ENCODE results near the gene ARHGEF2.
"Not testable (repeated sequence)": the region's sequence is repeated elsewhere in the genome, so short reads cannot be mapped to it uniquely, and the experiment has no call there.

The ARHGEF2 gene

DNA sequence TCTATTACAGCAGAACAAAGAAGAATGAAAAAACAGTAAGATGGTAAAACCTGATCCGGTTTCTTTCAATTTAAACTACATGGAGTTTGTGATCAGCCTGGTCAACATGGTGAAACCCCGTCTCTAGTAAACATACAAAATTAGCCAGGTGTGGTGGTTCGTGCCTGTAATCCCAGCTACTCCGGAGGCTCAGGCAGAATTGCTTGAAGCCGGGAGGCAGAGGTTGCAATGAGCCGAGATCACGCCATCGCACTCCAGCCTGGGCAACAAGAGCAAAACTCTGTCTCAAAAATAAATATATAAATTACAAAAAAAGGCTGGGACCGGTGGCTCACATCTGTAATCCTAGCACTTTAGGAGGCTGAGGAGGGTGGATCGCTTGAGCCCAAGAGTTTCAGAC lies 47.6 kb downstream of the ARHGEF2 start:
- H3K27me3 Mint-ChIP-seq, H3K27ac Mint-ChIP-seq, DNase-seq, H3K9me3 Mint-ChIP-seq, ATAC-seq: not testable (repeated sequence)
- peak overlapping the region; percentile 37 to 84 for H3K4me3 Mint-ChIP-seq
- H3K4me1 Mint-ChIP-seq = peaks cover 35% of the 10 kb centered on the region

DNA sequence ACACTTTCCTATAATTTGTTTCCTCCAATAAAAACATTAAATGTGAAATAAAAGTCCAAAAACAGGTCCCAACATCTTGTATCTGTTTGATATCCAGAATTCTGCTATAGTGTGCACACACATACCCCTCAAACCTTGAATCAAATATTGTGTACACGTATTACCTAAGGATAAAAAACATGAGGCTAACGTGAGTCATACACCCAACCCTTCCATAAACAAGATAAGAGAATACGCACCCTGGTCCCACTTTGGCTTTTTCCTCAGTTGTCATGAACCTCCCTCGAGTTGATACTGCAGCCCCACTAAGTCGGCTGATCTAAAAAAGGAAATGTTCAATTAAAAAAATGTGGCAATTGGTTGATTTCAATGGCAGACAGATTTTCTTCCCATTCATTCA lies 49.3 kb downstream of the ARHGEF2 start:
- ATAC-seq = no peak
- DNase-seq = no peak
- H3K4me3 Mint-ChIP-seq = no peak overlapping the region
- no peaks in the 10 kb centered on the region for H3K27me3 Mint-ChIP-seq
- H3K27ac Mint-ChIP-seq = no peak overlapping the region
- peaks cover 35% of the 10 kb centered on the region for H3K4me1 Mint-ChIP-seq
- no peaks in the 10 kb centered on the region for H3K9me3 Mint-ChIP-seq

DNA sequence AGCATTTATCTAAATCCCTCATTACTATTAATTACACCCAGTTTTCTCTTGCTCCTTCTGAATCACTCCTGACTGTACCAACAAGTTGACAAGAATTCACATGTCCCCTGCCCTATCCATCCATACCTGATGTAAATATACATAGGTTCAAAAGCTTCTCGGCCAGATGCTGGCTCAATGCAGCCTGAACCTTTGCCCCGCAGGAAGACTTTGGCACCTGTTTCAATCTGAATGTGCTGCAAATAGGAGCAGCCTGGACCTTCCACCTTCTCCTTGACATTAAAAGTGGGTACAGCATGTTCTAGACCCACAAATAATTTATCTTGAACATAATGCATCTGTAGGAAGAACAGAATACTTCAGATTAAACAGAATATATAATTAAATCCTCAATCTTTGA lies 52.8 kb downstream of the ARHGEF2 start:
- ATAC-seq (no peak), DNase-seq (no peak)
- Mint-ChIP-seq H3K4me3 (no peak overlapping the region), H3K4me1 (peaks cover 13% of the 10 kb centered on the region), H3K27ac (peak overlapping the region in 1 of 2 donors; percentile 24), H3K9me3 (no peaks in the 10 kb centered on the region), H3K27me3 (no peaks in the 10 kb centered on the region)

DNA sequence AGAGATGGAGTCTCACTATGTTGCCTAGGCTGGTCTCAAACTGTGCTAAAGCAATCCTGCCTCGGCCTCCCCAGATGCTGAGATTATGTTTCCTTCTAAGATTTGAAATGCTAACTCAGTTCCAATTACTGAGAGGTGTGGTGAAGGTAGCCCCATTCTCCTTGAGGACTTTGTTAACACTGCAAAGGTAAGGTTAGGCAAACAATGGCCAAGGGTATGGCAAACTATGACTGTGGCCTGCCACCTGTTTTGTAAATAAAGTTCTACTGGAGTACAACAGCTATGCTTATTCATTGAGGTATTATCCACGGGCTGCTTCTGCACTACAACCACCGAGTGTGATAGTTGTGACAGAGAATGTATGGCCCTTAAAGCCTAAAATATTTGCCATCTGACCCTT lies 57.6 kb downstream of the ARHGEF2 start:
- no peak overlapping the region for H3K27ac Mint-ChIP-seq
- DNase-seq (no peak), ATAC-seq (no peak)
- no peaks in the 10 kb centered on the region for H3K9me3 Mint-ChIP-seq
- H3K4me3 Mint-ChIP-seq = no peak overlapping the region
- no peaks in the 10 kb centered on the region for H3K27me3 Mint-ChIP-seq
- no peaks in the 10 kb centered on the region for H3K4me1 Mint-ChIP-seq

DNA sequence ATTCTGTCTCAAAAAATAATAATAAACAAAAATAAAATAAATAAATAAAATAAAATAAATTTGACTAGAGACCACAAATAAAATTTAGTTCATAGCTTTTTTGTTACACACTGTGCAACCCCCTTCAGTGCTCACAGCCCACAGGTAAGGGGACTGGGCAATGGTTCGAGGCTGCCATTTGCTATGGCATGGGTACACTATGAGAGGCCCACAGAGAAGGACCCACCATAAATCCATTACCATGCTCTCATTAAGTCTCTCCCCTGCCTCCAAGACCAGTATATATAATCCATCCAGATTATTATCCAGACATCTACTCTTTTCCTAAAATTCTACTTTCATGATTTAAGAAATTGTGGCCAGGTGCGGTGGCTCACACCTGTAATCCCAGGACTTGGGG lies 58.5 kb downstream of the ARHGEF2 start:
- ATAC-seq (no peak), DNase-seq (no peak)
- Mint-ChIP-seq H3K27me3 (no peaks in the 10 kb centered on the region), H3K9me3 (no peaks in the 10 kb centered on the region), H3K4me1 (no peaks in the 10 kb centered on the region), H3K4me3 (no peak overlapping the region), H3K27ac (no peak overlapping the region)

DNA sequence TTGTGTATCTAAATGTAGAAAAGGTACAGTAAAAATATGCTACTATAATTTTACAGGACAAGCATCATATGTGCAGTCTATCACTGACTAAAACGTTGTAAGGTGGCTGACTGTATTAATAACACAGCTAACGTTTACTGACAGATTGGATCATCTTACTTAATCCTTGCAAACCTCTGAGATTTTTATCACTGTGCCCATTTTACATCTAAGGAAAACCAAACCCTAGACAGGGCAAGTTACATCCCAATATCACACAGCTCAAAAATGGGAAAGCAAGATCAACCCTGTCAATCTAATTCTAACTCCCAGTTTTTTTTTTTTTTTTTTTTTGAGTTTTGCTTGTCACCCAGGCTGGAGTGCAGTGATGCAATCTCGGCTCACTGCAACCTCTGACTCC lies 59.7 kb downstream of the ARHGEF2 start:
- DNase-seq = no peak
- ATAC-seq = no peak
- no peak overlapping the region for H3K27ac Mint-ChIP-seq
- no peaks in the 10 kb centered on the region for H3K4me1 Mint-ChIP-seq
- no peak overlapping the region for H3K4me3 Mint-ChIP-seq
- no peaks in the 10 kb centered on the region for H3K9me3 Mint-ChIP-seq
- H3K27me3 Mint-ChIP-seq = no peaks in the 10 kb centered on the region

DNA sequence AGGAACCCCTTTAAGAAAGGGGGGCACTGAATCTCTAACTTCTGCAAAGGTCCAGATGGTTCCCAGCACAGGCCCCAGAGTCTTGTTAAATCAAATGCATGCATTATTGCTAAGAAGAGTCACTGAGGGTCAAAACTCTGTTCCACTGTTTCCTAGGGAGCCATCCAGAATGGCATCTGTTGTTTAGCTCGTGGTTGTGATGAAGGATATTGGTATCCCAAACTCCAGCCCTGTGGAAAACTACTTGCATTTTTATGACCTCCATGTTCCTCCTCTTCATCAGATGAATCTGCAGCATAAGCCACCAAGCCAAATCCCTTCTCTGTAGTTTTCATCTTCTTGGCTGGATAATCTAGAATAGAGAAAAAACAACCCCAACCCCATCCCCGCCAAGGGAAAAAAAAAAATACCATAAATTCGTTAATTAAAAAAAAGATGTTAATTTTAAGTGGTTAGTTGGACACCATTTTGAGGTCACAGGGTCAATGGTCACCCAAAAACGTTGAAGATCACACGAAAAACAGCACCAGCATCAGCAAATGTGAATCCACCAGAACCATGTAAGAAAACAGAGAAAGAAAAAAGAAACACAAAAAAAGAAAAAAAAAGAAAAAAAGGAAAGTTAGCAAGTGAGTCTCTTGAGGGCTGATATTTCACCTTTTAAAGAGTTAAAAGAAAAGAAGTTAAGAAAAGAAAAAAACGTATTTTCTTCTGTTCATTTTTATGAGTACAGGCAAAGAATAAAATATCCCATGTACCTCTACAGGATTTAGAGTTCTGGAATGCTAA lies 64.2 kb downstream of the ARHGEF2 start:
- Mint-ChIP-seq H3K4me1 (peaks cover 27% of the 10 kb centered on the region), H3K27ac (peak overlapping the region in 1 of 2 donors; percentile 78), H3K27me3 (no peaks in the 10 kb centered on the region), H3K4me3 (no peak overlapping the region), H3K9me3 (no peaks in the 10 kb centered on the region)
- DNase-seq (no peak), ATAC-seq (no peak)

DNA sequence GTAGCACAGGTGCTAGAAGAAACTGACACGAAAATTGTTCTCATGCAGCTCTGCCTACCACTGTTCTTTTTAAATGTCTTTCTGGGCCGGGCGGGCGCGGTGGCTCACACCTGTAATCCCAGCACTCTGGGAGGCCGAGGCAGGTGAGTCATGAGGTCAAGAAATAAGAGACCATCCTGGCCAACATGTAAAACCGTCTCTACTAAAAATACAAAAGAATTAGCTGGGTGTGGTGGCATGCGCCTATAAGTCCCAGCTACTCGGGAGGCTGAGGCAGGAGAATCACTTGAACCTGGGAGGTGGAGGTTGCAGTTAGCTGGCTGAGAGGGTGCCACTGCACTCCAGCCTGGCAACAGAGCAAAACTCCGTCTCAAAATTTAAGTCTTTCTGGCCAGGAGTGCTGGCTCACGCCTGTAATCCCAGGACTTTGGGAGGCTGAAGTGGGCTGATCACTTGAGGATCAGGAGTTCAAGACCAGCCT lies 66.3 kb downstream of the ARHGEF2 start:
- DNase-seq = no peak

DNA sequence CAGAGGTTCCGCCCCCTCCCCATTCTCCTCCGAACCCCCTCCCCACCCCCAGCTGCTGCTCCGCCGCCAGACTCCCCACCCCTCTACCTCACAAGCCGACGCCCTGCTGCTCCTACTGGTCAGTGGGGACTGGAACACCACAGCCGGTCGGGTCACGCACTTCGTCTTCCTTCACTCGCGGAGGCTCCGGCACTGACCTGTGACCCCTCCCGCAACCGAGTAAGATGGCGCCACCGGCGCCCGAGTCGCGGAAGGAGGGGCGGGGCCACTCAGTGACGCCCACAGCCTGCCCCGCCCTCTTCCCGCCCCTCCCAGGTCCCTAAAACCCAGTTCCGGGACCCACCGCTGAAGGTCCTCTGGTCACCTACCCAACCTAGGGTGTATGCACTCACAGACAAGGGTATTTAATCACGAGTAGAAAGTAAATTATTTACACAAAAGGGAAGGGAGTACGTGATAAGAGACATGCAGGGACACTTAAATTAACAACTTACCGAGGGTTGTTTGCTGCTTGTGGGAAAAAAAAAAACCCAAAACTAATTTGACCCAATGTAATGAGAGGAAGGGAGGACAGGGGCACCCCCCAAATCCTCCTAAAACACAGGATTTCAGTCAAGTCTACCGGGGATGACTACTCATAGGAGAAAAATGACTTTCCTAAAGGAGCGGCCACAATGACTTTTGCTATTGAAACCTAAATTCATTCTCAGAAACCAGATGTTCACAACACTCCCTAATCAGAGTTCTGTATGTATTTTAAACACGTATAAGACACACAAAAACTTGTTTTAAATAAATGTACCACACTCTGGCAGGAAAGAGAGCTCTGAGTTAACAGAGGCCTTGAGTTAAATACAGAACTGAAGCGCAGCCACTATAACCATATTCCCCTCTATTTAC lies 66.9 kb downstream of the ARHGEF2 start, which contains the start of gene RIT1:
TSS of gene RIT1 (minus strand) at position 194 of the 900 bp plus-strand sequence. CDS start 588 bp downstream, outside the sequence.
- ATAC-seq (peak; percentile 94), DNase-seq (peak; percentile 78 to 84)
- H3K27ac Mint-ChIP-seq = peak within 1 kb of the TSS; percentile 98 to 99
- H3K4me1 Mint-ChIP-seq = peaks cover 27% of the 10 kb centered on the region
- H3K27me3 Mint-ChIP-seq = no peaks in the 10 kb centered on the region
- H3K9me3 Mint-ChIP-seq = no peaks in the 10 kb centered on the region
- H3K4me3 Mint-ChIP-seq = peak within 1 kb of the TSS; percentile 97

More for the DNA sequence above, 66.3 kb downstream of the ARHGEF2 start:
- Mint-ChIP-seq H3K27me3 (no peaks in the 10 kb centered on the region), H3K27ac (peak overlapping the region in 1 of 2 donors; percentile 63), H3K4me3 (peak overlapping the region in 1 of 2 donors; percentile 97), H3K4me1 (peaks cover 27% of the 10 kb centered on the region), H3K9me3 (no peaks in the 10 kb centered on the region)
- ATAC-seq = no peak

DNA sequence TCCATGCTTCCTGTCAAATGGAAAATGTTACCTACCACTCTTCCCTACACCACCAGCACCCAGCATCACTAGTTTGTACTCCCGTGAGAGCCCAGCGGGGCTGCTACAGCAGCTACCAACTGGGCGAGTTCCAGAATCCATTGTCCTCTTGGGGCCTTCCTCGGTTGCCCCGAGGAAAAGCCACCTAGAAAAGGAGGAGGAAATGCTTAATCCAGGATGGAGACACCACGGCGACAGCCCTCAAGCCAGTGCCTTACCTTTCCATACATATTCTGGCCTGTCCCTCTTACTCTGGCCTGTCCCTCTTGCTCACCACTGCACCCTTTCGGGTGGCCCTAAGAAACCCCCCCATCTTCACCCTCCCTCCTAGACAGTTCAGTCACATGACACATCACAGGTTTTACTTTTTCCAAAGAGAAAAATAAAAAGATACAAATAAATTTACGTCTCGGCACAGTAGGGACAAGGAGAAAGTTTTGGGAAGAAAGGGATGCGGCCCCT lies 67.7 kb downstream of the ARHGEF2 start:
- peaks cover 27% of the 10 kb centered on the region for H3K4me1 Mint-ChIP-seq
- peak; percentile 64 for ATAC-seq
- peak overlapping the region; percentile 97 for H3K4me3 Mint-ChIP-seq
- peak overlapping the region; percentile 98 to 99 for H3K27ac Mint-ChIP-seq
- DNase-seq = peak; percentile 10 to 27
- H3K9me3 Mint-ChIP-seq = no peaks in the 10 kb centered on the region
- no peaks in the 10 kb centered on the region for H3K27me3 Mint-ChIP-seq

DNA sequence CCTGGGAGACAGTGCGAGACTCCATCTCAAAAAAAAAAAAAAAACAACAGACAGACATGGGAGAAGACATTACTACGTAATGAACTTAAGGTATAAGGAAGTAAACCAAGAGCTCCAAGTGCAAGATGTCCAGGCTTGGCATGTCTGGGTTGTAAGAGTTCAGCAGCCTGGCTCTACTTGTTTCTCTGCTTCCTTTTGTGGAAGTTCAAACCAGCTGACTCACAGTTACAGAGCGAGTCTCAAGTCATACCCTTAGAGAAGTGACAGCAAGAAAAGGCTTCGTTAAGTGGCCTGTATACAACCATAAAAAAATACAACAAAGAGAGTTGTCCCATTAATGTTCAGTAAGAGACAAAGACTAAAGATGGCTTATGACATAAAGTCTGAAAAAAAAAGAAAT lies 68.5 kb downstream of the ARHGEF2 start:
- DNase-seq (no peak), ATAC-seq (no peak)
- H3K9me3 Mint-ChIP-seq = no peaks in the 10 kb centered on the region
- peaks cover 27% of the 10 kb centered on the region for H3K4me1 Mint-ChIP-seq
- H3K27me3 Mint-ChIP-seq = no peaks in the 10 kb centered on the region
- H3K4me3 Mint-ChIP-seq = peak overlapping the region; percentile 97
- H3K27ac Mint-ChIP-seq = peak overlapping the region; percentile 44 to 63

DNA sequence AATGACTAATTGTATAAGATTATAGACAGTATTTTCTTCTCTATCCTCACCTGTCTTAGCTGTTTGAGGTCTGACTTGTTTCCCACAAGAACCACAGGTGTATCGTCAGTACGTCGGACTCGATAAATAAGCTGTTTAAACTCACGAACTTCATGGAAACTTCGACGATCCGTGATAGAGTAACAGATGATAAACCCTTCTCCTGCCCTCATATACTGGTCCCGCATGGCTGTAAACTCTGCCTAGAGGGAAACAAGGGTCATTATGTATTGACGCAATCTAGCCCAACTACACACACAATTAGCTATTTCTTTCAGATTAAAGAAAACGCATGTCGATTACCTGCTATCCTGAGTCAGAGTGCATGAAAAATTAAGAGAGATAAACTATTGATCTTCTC lies 74.1 kb downstream of the ARHGEF2 start:
- DNase-seq (no peak), ATAC-seq (no peak)
- no peak overlapping the region for H3K4me3 Mint-ChIP-seq
- no peaks in the 10 kb centered on the region for H3K9me3 Mint-ChIP-seq
- H3K27ac Mint-ChIP-seq = no peak overlapping the region
- no peaks in the 10 kb centered on the region for H3K27me3 Mint-ChIP-seq
- no peaks in the 10 kb centered on the region for H3K4me1 Mint-ChIP-seq

DNA sequence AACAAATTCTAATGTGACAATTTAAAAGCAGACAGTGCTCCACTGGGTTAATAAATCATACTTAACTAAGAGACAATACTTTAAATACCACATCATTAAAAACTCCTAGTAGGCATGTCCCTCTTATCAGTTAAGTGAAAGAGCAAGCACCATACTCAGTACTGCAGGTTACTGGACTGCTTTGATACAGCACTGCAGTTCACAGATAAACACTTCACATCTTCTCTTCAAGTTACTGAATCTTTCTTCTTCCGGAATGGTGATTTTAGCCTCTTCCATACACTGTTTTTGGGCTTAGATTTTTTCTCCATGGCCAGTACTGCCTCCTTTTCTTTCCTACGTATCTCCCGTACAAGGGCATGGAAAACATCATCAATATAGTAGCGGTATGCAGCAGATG lies 78.2 kb downstream of the ARHGEF2 start:
- no peak overlapping the region for H3K27ac Mint-ChIP-seq
- ATAC-seq = no peak
- no peaks in the 10 kb centered on the region for H3K27me3 Mint-ChIP-seq
- peaks cover 10% of the 10 kb centered on the region for H3K4me1 Mint-ChIP-seq
- no peak overlapping the region for H3K4me3 Mint-ChIP-seq
- no peaks in the 10 kb centered on the region for H3K9me3 Mint-ChIP-seq
- DNase-seq = no peak

DNA sequence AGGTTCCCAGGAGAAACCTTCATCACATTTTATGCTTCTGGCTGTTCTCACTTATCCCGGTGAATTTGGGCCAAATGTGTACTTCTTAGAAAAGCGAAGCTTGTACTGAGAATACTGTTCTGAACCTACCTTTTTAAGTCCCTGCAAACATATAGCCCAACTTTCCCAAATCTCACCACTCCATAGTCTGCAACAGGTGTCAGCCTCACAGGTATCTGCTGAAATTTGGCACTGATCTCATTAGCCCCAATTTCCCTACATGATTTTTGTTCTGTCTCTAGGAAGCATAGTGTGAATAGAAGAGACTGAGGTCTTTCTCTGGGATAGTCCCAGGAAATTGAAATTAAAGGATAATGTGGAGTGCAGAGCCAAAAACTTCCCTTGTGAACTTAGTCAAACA lies 78.7 kb downstream of the ARHGEF2 start:
- DNase-seq (no peak), ATAC-seq (no peak)
- Mint-ChIP-seq H3K27me3 (no peaks in the 10 kb centered on the region), H3K9me3 (no peaks in the 10 kb centered on the region), H3K27ac (peak overlapping the region in 1 of 2 donors; percentile 22), H3K4me1 (peaks cover 10% of the 10 kb centered on the region), H3K4me3 (no peak overlapping the region)

DNA sequence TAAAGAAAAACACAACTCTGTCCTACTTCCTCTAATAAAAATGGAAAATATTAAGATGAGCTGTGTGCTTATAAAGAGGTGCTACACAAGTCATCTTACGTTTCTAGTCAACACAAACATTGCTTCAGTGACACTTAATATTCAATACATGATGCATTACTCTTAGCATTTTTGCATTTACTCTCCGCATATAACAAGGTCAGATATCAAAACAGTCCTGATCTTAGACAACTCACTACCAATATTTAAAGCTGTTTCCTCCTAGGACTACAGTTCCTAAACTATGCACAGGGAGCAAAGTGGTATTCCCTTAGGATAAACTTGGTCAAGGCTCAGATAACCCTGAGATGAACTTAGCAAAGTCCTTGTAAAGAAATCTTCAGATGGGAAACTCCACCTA lies 79.5 kb downstream of the ARHGEF2 start:
- Mint-ChIP-seq H3K27ac (no peak overlapping the region), H3K9me3 (no peaks in the 10 kb centered on the region), H3K4me3 (no peak overlapping the region), H3K4me1 (peaks cover 12% of the 10 kb centered on the region), H3K27me3 (no peaks in the 10 kb centered on the region)
- DNase-seq (no peak), ATAC-seq (no peak)

DNA sequence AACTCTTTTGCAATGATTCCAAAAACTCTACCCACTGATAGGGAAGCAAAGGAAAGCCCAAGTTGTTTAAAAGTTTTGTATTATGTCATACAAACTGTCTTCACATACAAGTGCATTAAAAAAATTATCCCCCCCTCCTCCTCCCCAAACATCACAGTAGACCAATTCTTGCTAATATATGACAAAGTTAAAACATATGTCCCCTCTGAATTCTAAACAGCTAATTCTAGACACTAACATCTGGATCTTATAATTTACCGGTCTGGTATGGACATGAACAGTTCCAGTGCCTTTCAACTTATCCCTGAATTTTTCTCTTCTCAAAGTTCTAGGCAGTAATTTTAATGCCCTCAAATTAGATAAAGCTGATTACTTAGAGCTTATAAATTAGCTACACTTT lies 80.6 kb downstream of the ARHGEF2 start:
- H3K4me1 Mint-ChIP-seq = peaks cover 23% of the 10 kb centered on the region
- ATAC-seq (no peak), DNase-seq (no peak)
- no peak overlapping the region for H3K4me3 Mint-ChIP-seq
- no peaks in the 10 kb centered on the region for H3K9me3 Mint-ChIP-seq
- H3K27ac Mint-ChIP-seq = no peak overlapping the region
- no peaks in the 10 kb centered on the region for H3K27me3 Mint-ChIP-seq

All from stimulated activated naive CD8-positive, alpha-beta T cell treated with anti-CD3 and anti-CD28 coated beads, Interleukin-15, amount 100 ng/mL, for 72 hours (primary cell).